Stomach (tissue), 9 donors: ENCODE results near the gene RPS15. TPM values are rescaled to one million over a fixed set of nuclear protein-coding genes. Genes with fewer than 3 reads are reported as not detected.

Experiments used
- DNase-seq, 2 donors: peaks; one replicate each; pipeline versions ENCODE4 v3.0.0 to v3.0.0-alpha.2; 2013 to 2019
- H3K27ac ChIP-seq, 5 donors: fragments of 200-600 bp in 4 of 5; sonication (generic) in 4 of 5; one replicate each; pipeline ENCODE4 v1.5.1; 2013 to 2019; ENCODE audit warnings: mild to moderate bottlenecking in 1 of 5, moderate library complexity in 1 of 5
- H3K27me3 ChIP-seq, 3 donors: fragments of 200-600 bp; sonication (generic); one replicate each; pipeline ENCODE4 v1.5.1; 2017 to 2019; ENCODE audit warnings: mixed run types in 1 of 3
- H3K36me3 ChIP-seq, 4 donors: fragments of 200-600 bp; sonication (generic); 1 replicate in 3 of 4; 2 replicates in 1 of 4; pipeline ENCODE4 v1.5.1; 2016 to 2019
- H3K4me1 ChIP-seq, 4 donors: fragments of 200-600 bp; sonication (generic); one replicate each; pipeline ENCODE4 v1.5.1; 2016 to 2019
- H3K4me3 ChIP-seq, 4 donors: fragments of 200-600 bp; sonication (generic) in 3 of 4; one replicate each; pipeline ENCODE4 v1.5.1; 2016 to 2019; ENCODE audit warnings: mild to moderate bottlenecking in 1 of 4
- H3K9me3 ChIP-seq, 4 donors: fragments of 200-600 bp; sonication (generic); one replicate each; pipeline ENCODE4 v1.5.1; 2016 to 2019
- EP300 ChIP-seq: sonication (generic); formaldehyde crosslinking; IDR thresholded peaks from one replicate; pipeline ENCODE4 v1.6.1; 2017; ENCODE audit warnings: antibody characterized with exemption
- POLR2A ChIP-seq, 4 donors: fragments of 450-650 bp; IDR thresholded peaks; one replicate each; pipeline ENCODE4 v1.6.1; 2016; ENCODE audit warnings: antibody characterized with exemption in 4 of 4, control low read depth in 2 of 4, mild to moderate bottlenecking in 1 of 4, moderate library complexity in 1 of 4
- POLR2AphosphoS5 ChIP-seq, 3 donors: sonication (generic); formaldehyde crosslinking; IDR thresholded peaks; one replicate each; pipeline ENCODE4 v1.6.1; 2016; ENCODE audit warnings: antibody characterized with exemption in 3 of 3
- WGBS, 5 donors: extraction: QIAGEN DNeasy Blood & Tissue Kit in 3 of 5; methylation state at CpG; one replicate each; pipeline versions ENCODE4 v1.1.5 to v1.1.7; 2013 to 2018; 5-methylcytosine and 5-hydroxymethylcytosine counted together
- intact Hi-C: fragments of 100-400 bp; cut with DNase I; formaldehyde crosslinking; loops from one replicate; pipeline ENCODE4 v1.15.1; 2023; ENCODE audit warnings: low total_unique reads
- polyA plus RNA-seq, 3 donors: library from polyadenylated mRNA; stranded (reverse); fragments of 200-250 nt; gene quantifications; one replicate each; pipeline ENCODE4 v1.2.3, GENCODE V29; 2013
- total RNA-seq, 5 donors: library from RNA; depleted of rRNA; stranded (reverse); fragments of >200 nt; gene quantifications; one replicate each; pipeline versions ENCODE4 v1.1.0 to v1.2.3, GENCODE V29; 2014 to 2016
- TF ChIP-seq, protein P1 (sequence below), 7 experiments: fragments of 450-650 bp in 4 of 7; fragments of 200-600 bp in 3 of 7; sonication (generic) in 3 of 7; IDR thresholded peaks; one replicate each; pipeline ENCODE4 v1.5.1; 2016 to 2019; ENCODE audit warnings: antibody characterized with exemption in 7 of 7, control low read depth in 2 of 7, mild to moderate bottlenecking in 1 of 7
- donor health status: healthy with polysubstance abuse.
- donor health status: Bipolar disorder and iron deficiency.
- donor health status: healthy.

The RPS15 gene
- total and polyA plus RNA-seq, 8 donors, result 428 to 4,539 (median 2,187) TPM

GRCh38 chr19:1478934-1479707, 40.9 kb downstream of the RPS15 start, which contains the start of gene C19orf25:
C19orf25 (minus strand) TSS chr19:1479215; CDS start chr19:1478903, 312 bp downstream.
- H3K27ac ChIP-seq, result peak within 1 kb of the TSS; percentile 79 to 89 (median 82)
- WGBS, 5 donors, result 0 to 1% (median 0%) methylated on average over 24 to 71 of the region's 71 CpGs

DNA sequence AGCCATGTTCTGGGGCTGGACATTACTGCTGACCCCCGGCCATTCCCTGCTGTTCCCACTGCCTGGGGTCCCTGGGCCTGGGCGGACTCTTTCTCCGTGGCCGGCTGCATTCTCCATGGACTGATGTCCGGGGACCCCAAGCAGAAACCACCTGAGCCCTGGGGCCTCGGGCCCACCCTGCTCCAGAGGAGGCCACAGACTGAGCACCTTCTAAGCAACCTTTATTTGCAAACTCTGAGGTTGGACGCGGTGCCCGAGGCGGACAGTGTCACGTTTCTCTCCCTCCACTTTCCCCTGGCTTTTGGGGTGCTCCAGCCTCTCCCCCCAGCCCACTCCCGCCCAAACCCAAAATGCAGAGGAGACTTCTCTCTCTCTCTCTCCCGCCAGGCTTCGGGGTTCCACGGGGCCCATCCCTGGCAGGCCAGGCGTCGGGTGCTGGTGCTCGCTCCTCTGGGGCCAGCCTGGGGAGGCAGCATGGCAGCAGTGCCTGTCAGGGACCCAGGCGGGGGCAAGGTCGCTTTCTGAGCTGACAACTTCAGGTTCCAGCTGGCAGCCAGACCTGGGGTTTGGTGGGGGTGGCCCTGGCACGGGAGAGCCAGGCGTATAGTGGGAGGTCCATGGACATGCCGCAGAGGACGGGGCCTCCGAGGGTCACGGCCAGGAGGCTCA, 43.2 kb downstream of the RPS15 start:
- no peaks in the 10 kb centered on the region for H3K9me3 ChIP-seq
- WGBS, 5 donors, result 77 to 92% (median 80%) methylated on average over 17 to 26 of the region's 26 CpGs
- H3K27me3 ChIP-seq, result peaks cover 0 to 3% (median 0%) of the 10 kb centered on the region in 3 donors
- H3K27ac ChIP-seq, result no peak overlapping the region
- no peak for DNase-seq
- peaks cover 18 to 29% (median 24%) of the 10 kb centered on the region in 4 donors for H3K4me1 ChIP-seq
- TF ChIP-seq POLR2A (IDR thresholded peaks at IDR 0.05) (no peak), POLR2AphosphoS5 (IDR thresholded peaks at IDR 0.05) (no peak), EP300 (no peak)
- TF ChIP-seq, protein P1, sequence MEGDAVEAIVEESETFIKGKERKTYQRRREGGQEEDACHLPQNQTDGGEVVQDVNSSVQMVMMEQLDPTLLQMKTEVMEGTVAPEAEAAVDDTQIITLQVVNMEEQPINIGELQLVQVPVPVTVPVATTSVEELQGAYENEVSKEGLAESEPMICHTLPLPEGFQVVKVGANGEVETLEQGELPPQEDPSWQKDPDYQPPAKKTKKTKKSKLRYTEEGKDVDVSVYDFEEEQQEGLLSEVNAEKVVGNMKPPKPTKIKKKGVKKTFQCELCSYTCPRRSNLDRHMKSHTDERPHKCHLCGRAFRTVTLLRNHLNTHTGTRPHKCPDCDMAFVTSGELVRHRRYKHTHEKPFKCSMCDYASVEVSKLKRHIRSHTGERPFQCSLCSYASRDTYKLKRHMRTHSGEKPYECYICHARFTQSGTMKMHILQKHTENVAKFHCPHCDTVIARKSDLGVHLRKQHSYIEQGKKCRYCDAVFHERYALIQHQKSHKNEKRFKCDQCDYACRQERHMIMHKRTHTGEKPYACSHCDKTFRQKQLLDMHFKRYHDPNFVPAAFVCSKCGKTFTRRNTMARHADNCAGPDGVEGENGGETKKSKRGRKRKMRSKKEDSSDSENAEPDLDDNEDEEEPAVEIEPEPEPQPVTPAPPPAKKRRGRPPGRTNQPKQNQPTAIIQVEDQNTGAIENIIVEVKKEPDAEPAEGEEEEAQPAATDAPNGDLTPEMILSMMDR (IDR thresholded peaks at IDR 0.05), result no peak
- intact Hi-C loops, result no loop called here
- H3K4me3 ChIP-seq, result no peak overlapping the region
- H3K36me3 ChIP-seq, result peaks cover 0 to 10% (median 5%) of the 10 kb centered on the region in 4 donors

More at GRCh38 chr19:1478934-1479707, 40.9 kb downstream of the RPS15 start, which contains the start of gene C19orf25:
- Histone ChIP-seq H3K9me3 (no peaks in the 10 kb centered on the region), H3K4me1 (peaks cover 20 to 33% (median 28%) of the 10 kb centered on the region in 4 donors), H3K4me3 (peak within 1 kb of the TSS; percentile 85 to 99 (median 94)), H3K27me3 (peaks cover 0 to 23% (median 1%) of the 10 kb centered on the region in 3 donors), H3K36me3 (peaks cover 0 to 32% (median 27%) of the 10 kb centered on the region in 4 donors)
- intact Hi-C loops, result no loop called here
- peak; percentile 95 to 97 for DNase-seq
- peak; percentile 81 to 97 (median 81) for TF ChIP-seq POLR2AphosphoS5 (IDR thresholded peaks at IDR 0.05)
- no peak for TF ChIP-seq EP300
- TF ChIP-seq, protein P1 (IDR thresholded peaks at IDR 0.05), result no peak
- no peak for TF ChIP-seq POLR2A (IDR thresholded peaks at IDR 0.05)

GRCh38 chr19:1481893-1482360, 43.7 kb downstream of the RPS15 start:
- TF ChIP-seq POLR2A (IDR thresholded peaks at IDR 0.05), result no peak
- no peak for TF ChIP-seq EP300
- 88 to 94% (median 90%) methylated on average over 16 to 36 of the region's 36 CpGs for WGBS, 5 donors
- no peak overlapping the region for H3K4me3 ChIP-seq

GRCh38 chr19:1482361-1483130, 44.4 kb downstream of the RPS15 start:
- Histone ChIP-seq H3K4me1 (peaks cover 18 to 20% (median 20%) of the 10 kb centered on the region in 4 donors), H3K27me3 (no peaks in the 10 kb centered on the region), H3K36me3 (no peaks in the 10 kb centered on the region), H3K27ac (no peak overlapping the region), H3K9me3 (no peaks in the 10 kb centered on the region), H3K4me3 (no peak overlapping the region)
- WGBS, 5 donors, result 83 to 87% (median 85%) methylated on average over 27 to 37 of the region's 37 CpGs
- intact Hi-C loops, result no loop called here
- DNase-seq, result peak in 1 of 2 donors; percentile 15
- TF ChIP-seq POLR2A (IDR thresholded peaks at IDR 0.05), result no peak
- TF ChIP-seq EP300, result no peak
- no peak for TF ChIP-seq POLR2AphosphoS5 (IDR thresholded peaks at IDR 0.05)
- TF ChIP-seq, protein P1 (IDR thresholded peaks at IDR 0.05), result no peak

More at GRCh38 chr19:1481893-1482360, 43.7 kb downstream of the RPS15 start:
- no peaks in the 10 kb centered on the region for H3K9me3 ChIP-seq
- intact Hi-C loops, result no loop called here
- H3K4me1 ChIP-seq, result peaks cover 18 to 26% (median 23%) of the 10 kb centered on the region in 4 donors
- H3K27ac ChIP-seq, result no peak overlapping the region
- H3K36me3 ChIP-seq, result peaks cover 0 to 6% (median 2%) of the 10 kb centered on the region in 4 donors
- no peaks in the 10 kb centered on the region for H3K27me3 ChIP-seq
- DNase-seq, result peak in 1 of 2 donors; percentile 9
